Suprapubic skin (tissue), 4 donors: ENCODE measurements around the gene NAT8L.

Source experiments
- EP300 ChIP-seq: sonication (generic); formaldehyde crosslinking; IDR thresholded peaks from one replicate; pipeline ENCODE4 v1.6.1; 2017; ENCODE audit warnings: antibody characterized with exemption
- POLR2A ChIP-seq, 2 donors: fragments of 450-650 bp; IDR thresholded peaks; one replicate each; pipeline ENCODE4 v1.6.1; 2017; ENCODE audit warnings: antibody characterized with exemption in 2 of 2, mild to moderate bottlenecking in 2 of 2, moderate library complexity in 2 of 2
- POLR2AphosphoS5 ChIP-seq, 3 donors: sonication (generic); formaldehyde crosslinking; IDR thresholded peaks; one replicate each; pipeline ENCODE4 v1.6.1; 2017; ENCODE audit warnings: antibody characterized with exemption in 3 of 3
- TF ChIP-seq, protein P1 (sequence below), 2 donors: fragments of 200-600 bp in 1 of 2; fragments of 450-650 bp in 1 of 2; sonication (generic) in 1 of 2; IDR thresholded peaks; one replicate each; pipeline ENCODE4 v1.5.1; 2016 to 2019; ENCODE audit warnings: antibody characterized with exemption in 2 of 2, mild to moderate bottlenecking in 1 of 2, moderate library complexity in 1 of 2

DNA sequence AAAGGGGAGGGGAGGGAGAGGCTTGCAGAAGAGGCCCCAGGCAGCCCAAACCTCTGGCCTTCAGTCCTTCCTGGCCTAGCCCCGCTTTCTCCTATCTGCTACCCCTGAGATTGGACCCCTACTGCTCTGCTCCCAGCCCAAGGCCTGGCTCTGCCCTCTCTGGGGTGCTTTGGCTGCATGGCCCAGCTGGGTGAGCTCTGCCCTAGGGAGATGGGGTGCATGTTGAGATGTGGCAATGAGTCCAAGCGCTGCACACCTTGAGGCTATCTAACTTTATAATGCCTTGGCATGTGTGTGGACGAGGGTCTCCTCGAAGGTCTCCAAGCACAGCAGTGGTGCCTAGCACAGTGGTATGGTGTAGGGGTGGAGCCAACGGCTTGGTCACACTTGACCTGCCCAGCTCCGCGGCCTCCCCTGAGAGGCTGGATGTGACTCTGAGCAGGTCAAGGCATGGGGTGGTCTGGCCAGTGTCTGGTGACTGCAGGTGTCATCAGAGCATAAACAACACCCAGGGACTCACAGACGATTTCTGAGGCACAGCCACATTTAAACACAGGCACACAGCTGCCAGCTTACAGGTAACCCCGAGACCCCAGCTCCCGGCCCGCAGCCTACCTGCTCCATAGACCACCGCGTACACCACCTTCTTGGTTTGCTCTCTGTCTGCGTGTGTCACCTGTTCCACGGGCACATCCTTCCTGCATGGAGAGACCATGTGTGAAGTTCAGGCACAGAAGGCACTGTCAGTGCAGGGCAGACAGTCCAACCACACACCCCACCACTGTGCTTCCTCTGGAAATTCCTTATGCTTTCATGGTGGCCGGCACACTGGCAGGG, 36.3 kb downstream of the NAT8L start:
- TF ChIP-seq EP300 (no peak), POLR2A (IDR thresholded peaks at IDR 0.05) (no peak), POLR2AphosphoS5 (IDR thresholded peaks at IDR 0.05) (no peak)
- TF ChIP-seq, protein P1, sequence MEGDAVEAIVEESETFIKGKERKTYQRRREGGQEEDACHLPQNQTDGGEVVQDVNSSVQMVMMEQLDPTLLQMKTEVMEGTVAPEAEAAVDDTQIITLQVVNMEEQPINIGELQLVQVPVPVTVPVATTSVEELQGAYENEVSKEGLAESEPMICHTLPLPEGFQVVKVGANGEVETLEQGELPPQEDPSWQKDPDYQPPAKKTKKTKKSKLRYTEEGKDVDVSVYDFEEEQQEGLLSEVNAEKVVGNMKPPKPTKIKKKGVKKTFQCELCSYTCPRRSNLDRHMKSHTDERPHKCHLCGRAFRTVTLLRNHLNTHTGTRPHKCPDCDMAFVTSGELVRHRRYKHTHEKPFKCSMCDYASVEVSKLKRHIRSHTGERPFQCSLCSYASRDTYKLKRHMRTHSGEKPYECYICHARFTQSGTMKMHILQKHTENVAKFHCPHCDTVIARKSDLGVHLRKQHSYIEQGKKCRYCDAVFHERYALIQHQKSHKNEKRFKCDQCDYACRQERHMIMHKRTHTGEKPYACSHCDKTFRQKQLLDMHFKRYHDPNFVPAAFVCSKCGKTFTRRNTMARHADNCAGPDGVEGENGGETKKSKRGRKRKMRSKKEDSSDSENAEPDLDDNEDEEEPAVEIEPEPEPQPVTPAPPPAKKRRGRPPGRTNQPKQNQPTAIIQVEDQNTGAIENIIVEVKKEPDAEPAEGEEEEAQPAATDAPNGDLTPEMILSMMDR (IDR thresholded peaks at IDR 0.05) = no peak
